ENCODE results near the gene LOXL1. TPM values are rescaled to one million over a fixed set of nuclear protein-coding genes. Genes with fewer than 3 reads are reported as not detected.

LOXL1 gene
- polyA plus RNA-seq, 1 donor from 2014 or later: 2.1 TPM

DNA sequence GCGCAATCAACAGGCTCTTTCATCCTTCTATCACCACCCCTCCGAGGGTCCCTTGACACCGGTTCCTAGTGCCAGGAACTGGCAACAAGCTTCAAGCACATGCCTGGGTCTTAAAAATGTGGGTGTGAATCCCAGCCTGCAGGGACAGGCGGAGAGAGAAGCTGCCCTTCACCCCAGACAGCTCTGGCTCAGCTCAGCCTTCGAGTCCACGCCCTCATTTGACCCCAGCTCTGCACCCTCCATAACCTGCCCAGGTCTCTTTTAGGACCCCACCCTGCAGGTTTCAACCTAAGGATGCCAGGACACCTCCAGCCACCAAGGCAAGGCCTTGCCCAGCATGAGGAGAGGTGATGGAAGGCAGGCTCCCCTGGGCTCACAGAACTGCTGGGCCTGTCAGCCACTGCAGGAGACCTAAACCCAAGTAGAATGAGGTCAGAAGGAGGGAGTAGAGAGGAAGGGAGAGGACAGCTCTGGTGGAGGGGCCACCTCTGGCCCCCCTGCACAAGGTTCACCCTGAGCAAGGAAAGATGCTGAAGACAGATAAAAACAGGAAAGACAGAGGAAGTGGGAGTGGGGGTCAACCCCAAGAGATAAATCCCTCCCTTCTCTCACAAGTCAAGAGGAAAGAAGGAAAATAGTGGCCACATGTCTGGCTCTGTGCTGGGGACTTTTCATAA, 2.6 kb upstream of the LOXL1 start:
- H3K9me2 ChIP-seq (ENCODE audit: insufficient read depth, low read length): no peaks in the 10 kb centered on the region
- H2AFZ ChIP-seq (ENCODE audit: low read depth, low read length): no peak overlapping the region
- H3K4me2 ChIP-seq (ENCODE audit: low read length): no peak overlapping the region
- peaks cover 28% of the 10 kb centered on the region for H3K27me3 ChIP-seq (ENCODE audit: insufficient read depth, low read depth, low read length)
- no peak overlapping the region for H3K9ac ChIP-seq (ENCODE audit: low read length)
- no peaks in the 10 kb centered on the region for H3K36me3 ChIP-seq (ENCODE audit: insufficient read depth, low read length)
- H3F3A ChIP-seq (ENCODE audit: insufficient read depth, low read length, poor library complexity, severe bottlenecking): no peaks in the 10 kb centered on the region
- H4K20me1 ChIP-seq (ENCODE audit: insufficient read depth): no peaks in the 10 kb centered on the region
- H3K4me3 ChIP-seq (ENCODE audit: low read length): no peak overlapping the region
- H3K27ac ChIP-seq (ENCODE audit: low read length): no peak overlapping the region
- H3K79me2 ChIP-seq (replicated peaks; ENCODE audit: insufficient read depth, low read length): no peaks in the 10 kb centered on the region
- H3K9me3 ChIP-seq (ENCODE audit: low read length): no peaks in the 10 kb centered on the region
- TF ChIP-seq, protein P1, sequence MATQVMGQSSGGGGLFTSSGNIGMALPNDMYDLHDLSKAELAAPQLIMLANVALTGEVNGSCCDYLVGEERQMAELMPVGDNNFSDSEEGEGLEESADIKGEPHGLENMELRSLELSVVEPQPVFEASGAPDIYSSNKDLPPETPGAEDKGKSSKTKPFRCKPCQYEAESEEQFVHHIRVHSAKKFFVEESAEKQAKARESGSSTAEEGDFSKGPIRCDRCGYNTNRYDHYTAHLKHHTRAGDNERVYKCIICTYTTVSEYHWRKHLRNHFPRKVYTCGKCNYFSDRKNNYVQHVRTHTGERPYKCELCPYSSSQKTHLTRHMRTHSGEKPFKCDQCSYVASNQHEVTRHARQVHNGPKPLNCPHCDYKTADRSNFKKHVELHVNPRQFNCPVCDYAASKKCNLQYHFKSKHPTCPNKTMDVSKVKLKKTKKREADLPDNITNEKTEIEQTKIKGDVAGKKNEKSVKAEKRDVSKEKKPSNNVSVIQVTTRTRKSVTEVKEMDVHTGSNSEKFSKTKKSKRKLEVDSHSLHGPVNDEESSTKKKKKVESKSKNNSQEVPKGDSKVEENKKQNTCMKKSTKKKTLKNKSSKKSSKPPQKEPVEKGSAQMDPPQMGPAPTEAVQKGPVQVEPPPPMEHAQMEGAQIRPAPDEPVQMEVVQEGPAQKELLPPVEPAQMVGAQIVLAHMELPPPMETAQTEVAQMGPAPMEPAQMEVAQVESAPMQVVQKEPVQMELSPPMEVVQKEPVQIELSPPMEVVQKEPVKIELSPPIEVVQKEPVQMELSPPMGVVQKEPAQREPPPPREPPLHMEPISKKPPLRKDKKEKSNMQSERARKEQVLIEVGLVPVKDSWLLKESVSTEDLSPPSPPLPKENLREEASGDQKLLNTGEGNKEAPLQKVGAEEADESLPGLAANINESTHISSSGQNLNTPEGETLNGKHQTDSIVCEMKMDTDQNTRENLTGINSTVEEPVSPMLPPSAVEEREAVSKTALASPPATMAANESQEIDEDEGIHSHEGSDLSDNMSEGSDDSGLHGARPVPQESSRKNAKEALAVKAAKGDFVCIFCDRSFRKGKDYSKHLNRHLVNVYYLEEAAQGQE (IDR thresholded peaks at IDR 0.05; ENCODE audit: borderline replicate concordance): no peak
- TF ChIP-seq EP300 (conservative IDR thresholded peaks at IDR 0.05; ENCODE audit: poor library complexity, severe bottlenecking): no peak
- no peak for TF ChIP-seq MXI1 (conservative IDR thresholded peaks at IDR 0.05; ENCODE audit: poor library complexity, severe bottlenecking)
- TF ChIP-seq TAF1 (IDR thresholded peaks at IDR 0.05; ENCODE audit: low read depth): no peak
- no peak for TF ChIP-seq EZH2 (IDR thresholded peaks at IDR 0.05; ENCODE audit: borderline replicate concordance, insufficient read depth, low read length, poor library complexity, severe bottlenecking)
- TF ChIP-seq POLR2AphosphoS5 (IDR thresholded peaks at IDR 0.05): no peak
- no peak for TF ChIP-seq SMC3 (conservative IDR thresholded peaks at IDR 0.05; ENCODE audit: poor library complexity)
- TF ChIP-seq, protein P2, sequence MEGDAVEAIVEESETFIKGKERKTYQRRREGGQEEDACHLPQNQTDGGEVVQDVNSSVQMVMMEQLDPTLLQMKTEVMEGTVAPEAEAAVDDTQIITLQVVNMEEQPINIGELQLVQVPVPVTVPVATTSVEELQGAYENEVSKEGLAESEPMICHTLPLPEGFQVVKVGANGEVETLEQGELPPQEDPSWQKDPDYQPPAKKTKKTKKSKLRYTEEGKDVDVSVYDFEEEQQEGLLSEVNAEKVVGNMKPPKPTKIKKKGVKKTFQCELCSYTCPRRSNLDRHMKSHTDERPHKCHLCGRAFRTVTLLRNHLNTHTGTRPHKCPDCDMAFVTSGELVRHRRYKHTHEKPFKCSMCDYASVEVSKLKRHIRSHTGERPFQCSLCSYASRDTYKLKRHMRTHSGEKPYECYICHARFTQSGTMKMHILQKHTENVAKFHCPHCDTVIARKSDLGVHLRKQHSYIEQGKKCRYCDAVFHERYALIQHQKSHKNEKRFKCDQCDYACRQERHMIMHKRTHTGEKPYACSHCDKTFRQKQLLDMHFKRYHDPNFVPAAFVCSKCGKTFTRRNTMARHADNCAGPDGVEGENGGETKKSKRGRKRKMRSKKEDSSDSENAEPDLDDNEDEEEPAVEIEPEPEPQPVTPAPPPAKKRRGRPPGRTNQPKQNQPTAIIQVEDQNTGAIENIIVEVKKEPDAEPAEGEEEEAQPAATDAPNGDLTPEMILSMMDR (IDR thresholded peaks at IDR 0.05; ENCODE audit: poor library complexity, severe bottlenecking): no peak
- no peak for TF ChIP-seq RAD21 (conservative IDR thresholded peaks at IDR 0.05)

DNA sequence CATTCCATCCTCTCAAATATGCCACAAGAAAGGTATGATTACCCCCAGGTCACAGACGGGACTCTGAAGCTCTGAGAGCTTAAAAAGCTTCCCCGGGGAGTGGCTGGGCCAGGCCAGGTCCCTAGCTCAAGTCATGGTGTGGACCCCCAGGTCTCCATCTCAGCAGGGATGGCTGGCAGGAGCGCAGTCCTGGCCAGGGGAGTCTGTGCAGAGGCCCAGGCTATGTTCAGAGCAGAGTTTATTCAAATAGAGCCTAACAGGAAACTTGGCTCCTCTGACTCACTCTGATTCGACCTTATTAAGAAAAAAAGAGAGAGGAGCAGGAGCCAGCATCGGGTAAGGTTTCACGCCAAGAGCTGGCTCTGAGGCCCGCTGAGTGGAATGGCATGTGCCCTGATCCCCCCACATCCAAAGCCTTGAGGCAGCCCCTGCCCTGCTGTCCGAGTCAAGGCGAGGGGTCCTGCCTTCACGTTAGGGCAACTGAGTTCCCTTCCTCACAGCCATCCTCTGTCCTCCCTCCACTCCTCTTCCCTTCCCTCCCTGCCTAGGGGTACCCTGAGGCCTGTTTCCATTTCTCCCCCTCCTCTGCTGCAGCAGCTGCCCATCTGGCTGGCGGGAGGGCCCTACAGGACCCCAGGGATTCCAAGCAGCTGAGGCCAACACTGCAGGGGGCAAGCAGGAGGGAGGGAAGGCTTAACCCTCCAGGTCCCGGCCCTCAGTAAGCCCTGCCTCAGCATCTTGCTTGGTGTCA, 1.9 kb upstream of the LOXL1 start:
- H3K4me3 ChIP-seq (ENCODE audit: low read length): no peak overlapping the region
- H3K79me2 ChIP-seq (replicated peaks; ENCODE audit: insufficient read depth, low read length): no peaks in the 10 kb centered on the region

More for the DNA sequence above, 1.9 kb upstream of the LOXL1 start:
- H3K9me3 ChIP-seq (ENCODE audit: low read length): no peaks in the 10 kb centered on the region
- H4K20me1 ChIP-seq (ENCODE audit: insufficient read depth): no peaks in the 10 kb centered on the region
- no peak overlapping the region for H3K9ac ChIP-seq (ENCODE audit: low read length)
- H3K27me3 ChIP-seq (ENCODE audit: insufficient read depth, low read depth, low read length): peaks cover 29% of the 10 kb centered on the region
- no peak overlapping the region for H3K4me2 ChIP-seq (ENCODE audit: low read length)
- H3K27ac ChIP-seq (ENCODE audit: low read length): no peak overlapping the region
- H3K9me2 ChIP-seq (ENCODE audit: insufficient read depth, low read length): no peaks in the 10 kb centered on the region
- TF ChIP-seq, protein P2 (IDR thresholded peaks at IDR 0.05; ENCODE audit: poor library complexity, severe bottlenecking): no peak
- TF ChIP-seq POLR2AphosphoS5 (IDR thresholded peaks at IDR 0.05): no peak
- no peak for TF ChIP-seq TAF1 (IDR thresholded peaks at IDR 0.05; ENCODE audit: low read depth)
- TF ChIP-seq MXI1 (conservative IDR thresholded peaks at IDR 0.05; ENCODE audit: poor library complexity, severe bottlenecking): no peak
- no peak for TF ChIP-seq RAD21 (conservative IDR thresholded peaks at IDR 0.05)
- TF ChIP-seq, protein P1 (IDR thresholded peaks at IDR 0.05; ENCODE audit: borderline replicate concordance): no peak
- no peak for TF ChIP-seq EP300 (conservative IDR thresholded peaks at IDR 0.05; ENCODE audit: poor library complexity, severe bottlenecking)
- no peak for TF ChIP-seq SMC3 (conservative IDR thresholded peaks at IDR 0.05; ENCODE audit: poor library complexity)
- no peak for TF ChIP-seq EZH2 (IDR thresholded peaks at IDR 0.05; ENCODE audit: borderline replicate concordance, insufficient read depth, low read length, poor library complexity, severe bottlenecking)
- H3F3A ChIP-seq (ENCODE audit: insufficient read depth, low read length, poor library complexity, severe bottlenecking): no peaks in the 10 kb centered on the region
- H3K36me3 ChIP-seq (ENCODE audit: insufficient read depth, low read length): no peaks in the 10 kb centered on the region
- no peak overlapping the region for H2AFZ ChIP-seq (ENCODE audit: low read depth, low read length)
